Loucy (cell line): ENCODE results near the gene PDE6B.
A peak's percentile ranks its signal among the peaks of the same experiment; 100 is the strongest.

Source experiments
- H2AFZ ChIP-seq: fragments of 200-600 bp; sonication (generic); 2 replicates; pipeline ENCODE4 v1.6.0; 2016; ENCODE audit warnings: antibody characterized with exemption, mild to moderate bottlenecking, low read length, moderate library complexity
- H3F3A ChIP-seq: fragments of 200-600 bp; 2 replicates; pipeline ENCODE4 v1.6.0; 2016; ENCODE audit warnings: antibody characterized with exemption, low read depth, mild to moderate bottlenecking
- H3K27me3 ChIP-seq: fragments of 200-600 bp; sonication (generic); 2 replicates; pipeline ENCODE4 v1.6.1; 2014; ENCODE audit warnings: low read length, mild to moderate bottlenecking; ENCODE audit not compliant: insufficient read depth, poor library complexity, severe bottlenecking
- H3K36me3 ChIP-seq: fragments of 200-600 bp; sonication (generic); 2 replicates; pipeline ENCODE4 v1.6.1; 2016; ENCODE audit warnings: low read length; ENCODE audit not compliant: insufficient read depth
- H3K4me1 ChIP-seq: fragments of 200-600 bp; sonication (generic); 2 replicates; pipeline ENCODE4 v1.5.1; 2014; ENCODE audit warnings: low read length, mild to moderate bottlenecking; ENCODE audit not compliant: insufficient read depth, poor library complexity, severe bottlenecking
- H3K4me2 ChIP-seq: fragments of 200-600 bp; sonication (generic); 2 replicates; pipeline ENCODE4 v1.6.0; 2014; ENCODE audit warnings: antibody characterized with exemption, low read length, low read depth, mild to moderate bottlenecking; ENCODE audit not compliant: poor library complexity, severe bottlenecking
- H3K4me3 ChIP-seq: fragments of 200-600 bp; sonication (generic); 2 replicates; pipeline ENCODE4 v1.5.1; 2014; ENCODE audit warnings: low read length, mild to moderate bottlenecking, mixed read lengths; ENCODE audit not compliant: poor library complexity, severe bottlenecking
- H3K79me2 ChIP-seq: fragments of 200-600 bp; sonication (generic); 2 replicates; pipeline ENCODE4 v1.6.1; 2014; ENCODE audit warnings: low read length; ENCODE audit not compliant: insufficient read depth
- H3K9ac ChIP-seq: fragments of 200-600 bp; sonication (generic); 2 replicates; pipeline ENCODE4 v1.6.0; 2014; ENCODE audit warnings: mild to moderate bottlenecking, low read depth, low read length, moderate library complexity; ENCODE audit not compliant: poor library complexity, severe bottlenecking
- H3K9me2 ChIP-seq: fragments of 200-600 bp; sonication (generic); replicated peaks from 2 replicates; pipeline ENCODE4 v1.6.1; 2016; ENCODE audit warnings: low read depth, low read length, mixed read lengths
- H3K9me3 ChIP-seq: fragments of 200-600 bp; sonication (generic); 2 replicates; pipeline ENCODE4 v1.6.1; 2014; ENCODE audit warnings: mild to moderate bottlenecking, antibody characterized with exemption, low read length, low read depth; ENCODE audit not compliant: insufficient read depth
- H4K20me1 ChIP-seq: fragments of 200-600 bp; sonication (generic); 2 replicates; pipeline ENCODE4 v1.6.0; 2014; ENCODE audit warnings: antibody characterized with exemption, low read length, mild to moderate bottlenecking; ENCODE audit not compliant: insufficient read depth, poor library complexity, severe bottlenecking
- CTCF ChIP-seq: fragments of 200-600 bp; sonication (generic); conservative IDR thresholded peaks from 2 replicates; pipeline ENCODE4 v1.5.1; 2014; ENCODE audit warnings: mild to moderate bottlenecking, antibody characterized with exemption, low read length
- EZH2phosphoT487 ChIP-seq: fragments of 200-600 bp; IDR thresholded peaks from 2 replicates; pipeline ENCODE4 v1.6.1; 2018; ENCODE audit warnings: antibody characterized with exemption, mild to moderate bottlenecking, moderate library complexity, borderline replicate concordance

PDE6B gene

DNA sequence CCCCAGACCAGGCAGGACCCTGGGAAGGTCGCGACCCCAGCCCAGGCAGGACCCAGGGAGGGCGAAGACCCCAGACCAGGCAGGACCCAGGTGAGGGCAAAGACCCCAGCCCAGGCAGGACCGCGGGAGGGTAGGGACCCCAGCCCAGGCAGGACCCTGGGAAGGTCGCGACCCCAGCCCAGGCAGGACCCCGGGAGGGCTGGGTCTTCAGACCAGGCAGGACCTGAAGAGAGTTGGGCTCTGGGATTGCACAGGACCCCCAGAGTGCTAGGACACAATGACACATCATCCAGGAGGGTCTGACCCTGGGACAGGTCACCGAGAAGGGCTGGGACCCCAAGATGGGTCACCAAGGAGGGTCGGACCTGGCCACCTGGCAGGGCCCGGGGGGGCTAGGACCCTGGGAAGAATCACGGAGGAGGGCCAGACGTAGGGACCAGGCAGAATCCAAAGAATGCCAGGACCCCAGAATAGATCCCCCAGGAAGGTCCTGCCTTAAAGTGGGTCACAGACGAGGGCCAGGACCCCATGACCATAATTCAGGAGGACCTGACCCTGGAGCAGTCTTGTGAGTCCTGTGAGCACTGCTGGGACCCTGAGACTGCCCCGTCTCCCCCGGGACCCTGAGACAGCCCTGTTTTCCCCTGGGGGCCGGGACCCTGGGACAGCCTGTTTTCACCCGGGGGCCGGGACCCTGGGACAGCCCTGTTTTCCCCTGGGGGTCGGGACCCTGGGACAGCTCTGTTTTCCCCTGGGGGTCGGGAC, 81.6 kb downstream of the PDE6B start:
- peaks cover 57% of the 10 kb centered on the region for H3K79me2 ChIP-seq

DNA sequence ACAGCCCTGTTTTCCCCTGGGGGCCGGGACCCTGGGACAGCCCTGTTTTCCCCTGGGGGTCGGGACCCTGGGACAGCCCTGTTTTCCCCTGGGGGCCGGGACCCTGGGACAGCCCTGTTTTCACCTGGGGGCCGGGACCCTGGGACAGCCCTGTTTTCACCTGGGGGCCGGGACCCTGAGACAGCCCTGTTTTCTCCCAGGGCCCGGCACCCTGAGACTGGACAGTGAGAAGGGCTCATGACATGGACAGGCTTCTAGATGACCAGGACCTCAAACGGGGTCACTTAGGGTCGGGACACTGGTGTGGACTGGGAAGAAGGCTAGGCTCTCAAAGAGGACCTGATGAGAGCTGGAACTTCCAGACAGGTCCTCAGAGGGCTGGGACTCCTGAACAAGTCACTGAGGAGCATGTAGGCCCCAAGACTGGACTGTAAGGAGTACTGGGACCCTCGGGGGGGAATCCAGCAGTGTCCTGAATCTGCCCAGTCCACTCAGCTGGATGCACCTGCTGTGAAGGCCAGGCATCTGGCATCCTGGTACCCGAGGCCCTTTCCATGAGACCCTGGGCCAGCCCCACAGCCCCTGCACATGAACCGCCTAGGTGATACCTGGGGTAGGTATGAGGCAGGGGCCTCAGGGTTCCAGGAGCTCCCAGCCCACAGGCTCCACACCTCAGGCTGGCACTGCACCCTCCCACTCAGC, 82.7 kb downstream of the PDE6B start:
- Histone ChIP-seq H3K4me3 (peak overlapping the region; percentile 98), H3F3A (no peaks in the 10 kb centered on the region), H3K4me1 (peaks cover 29% of the 10 kb centered on the region), H3K9ac (peak overlapping the region; percentile 99), H4K20me1 (peaks cover 31% of the 10 kb centered on the region), H3K36me3 (no peaks in the 10 kb centered on the region), H3K27me3 (peaks cover 5% of the 10 kb centered on the region), H2AFZ (no peak overlapping the region), H3K4me2 (peak overlapping the region; percentile 99), H3K9me3 (no peaks in the 10 kb centered on the region), H3K79me2 (peaks cover 68% of the 10 kb centered on the region), H3K9me2 (no peaks in the 10 kb centered on the region)
- TF ChIP-seq CTCF (no peak), EZH2phosphoT487 (no peak)

More for the DNA sequence above, 81.6 kb downstream of the PDE6B start:
- Histone ChIP-seq H3K4me2 (peak overlapping the region; percentile 99), H3K9me3 (no peaks in the 10 kb centered on the region), H3K9me2 (no peaks in the 10 kb centered on the region), H3K9ac (peak overlapping the region; percentile 99), H3K36me3 (no peaks in the 10 kb centered on the region), H3F3A (no peaks in the 10 kb centered on the region), H2AFZ (no peak overlapping the region), H3K27me3 (peaks cover 5% of the 10 kb centered on the region), H4K20me1 (peaks cover 31% of the 10 kb centered on the region), H3K4me1 (peaks cover 29% of the 10 kb centered on the region), H3K4me3 (peak overlapping the region; percentile 98)
- TF ChIP-seq EZH2phosphoT487 (no peak), CTCF (no peak)

DNA sequence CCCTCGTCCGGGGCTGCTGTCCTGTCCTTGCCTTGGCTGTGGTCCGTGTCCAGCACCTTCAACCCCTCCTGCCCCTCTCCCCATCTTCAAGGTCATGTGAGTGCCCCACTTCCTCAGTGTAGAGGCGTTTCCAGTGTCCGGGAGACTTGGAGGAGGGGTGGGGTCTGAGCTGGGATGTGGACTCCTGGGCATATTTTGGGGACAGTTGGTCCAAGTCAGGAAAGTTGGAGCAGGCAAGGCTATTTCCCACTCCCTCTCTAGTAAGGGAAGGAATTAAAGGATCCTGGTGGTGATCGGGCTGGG, 83.2 kb downstream of the PDE6B start:
- Histone ChIP-seq H4K20me1 (peaks cover 34% of the 10 kb centered on the region), H3K27me3 (peaks cover 5% of the 10 kb centered on the region), H3K79me2 (peaks cover 73% of the 10 kb centered on the region), H3K4me3 (peak overlapping the region; percentile 98), H3K9ac (peak overlapping the region; percentile 99), H3K9me3 (no peaks in the 10 kb centered on the region), H3K4me1 (peaks cover 29% of the 10 kb centered on the region), H3K36me3 (no peaks in the 10 kb centered on the region), H2AFZ (no peak overlapping the region), H3K4me2 (peak overlapping the region; percentile 99), H3F3A (no peaks in the 10 kb centered on the region), H3K9me2 (no peaks in the 10 kb centered on the region)
- TF ChIP-seq CTCF = no peak
- TF ChIP-seq EZH2phosphoT487 = no peak
